GM12865 (cell line): ENCODE results near the gene EID2B.

Experiments
- DNase-seq: peaks from one replicate; pipeline ENCODE4 v3.0.0; 2010; ENCODE audit warnings: low read depth
- H3K4me3 ChIP-seq: 2 replicates; pipeline ENCODE4 v1.5.1; 2011; ENCODE audit warnings: mild to moderate bottlenecking, low read depth, low read length, control low read depth
- TF ChIP-seq, protein P1 (sequence below): IDR thresholded peaks from 2 replicates; pipeline ENCODE4 v1.5.1; 2011; ENCODE audit warnings: low read length, control low read depth, low read depth, inconsistent platforms; ENCODE audit not compliant: insufficient read depth; ENCODE audit errors: missing control alignments

The EID2B gene

DNA sequence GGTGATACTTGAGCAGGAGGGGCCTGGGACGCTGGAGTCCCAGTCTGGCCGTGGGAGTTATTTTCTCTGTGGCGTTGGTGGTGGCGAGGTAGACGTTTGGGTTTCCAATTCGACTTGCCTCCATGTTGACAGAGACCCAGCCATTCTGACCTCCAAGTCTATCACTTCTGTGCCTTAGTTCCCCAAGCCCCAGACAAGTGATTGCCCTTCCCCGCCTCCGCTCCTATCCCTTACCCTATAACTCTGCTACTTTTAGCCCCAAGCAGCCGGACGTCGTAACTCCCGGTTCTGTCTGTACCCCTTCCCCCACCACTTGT is 51.5 kb downstream of the EID2B start:
- TF ChIP-seq, protein P1, sequence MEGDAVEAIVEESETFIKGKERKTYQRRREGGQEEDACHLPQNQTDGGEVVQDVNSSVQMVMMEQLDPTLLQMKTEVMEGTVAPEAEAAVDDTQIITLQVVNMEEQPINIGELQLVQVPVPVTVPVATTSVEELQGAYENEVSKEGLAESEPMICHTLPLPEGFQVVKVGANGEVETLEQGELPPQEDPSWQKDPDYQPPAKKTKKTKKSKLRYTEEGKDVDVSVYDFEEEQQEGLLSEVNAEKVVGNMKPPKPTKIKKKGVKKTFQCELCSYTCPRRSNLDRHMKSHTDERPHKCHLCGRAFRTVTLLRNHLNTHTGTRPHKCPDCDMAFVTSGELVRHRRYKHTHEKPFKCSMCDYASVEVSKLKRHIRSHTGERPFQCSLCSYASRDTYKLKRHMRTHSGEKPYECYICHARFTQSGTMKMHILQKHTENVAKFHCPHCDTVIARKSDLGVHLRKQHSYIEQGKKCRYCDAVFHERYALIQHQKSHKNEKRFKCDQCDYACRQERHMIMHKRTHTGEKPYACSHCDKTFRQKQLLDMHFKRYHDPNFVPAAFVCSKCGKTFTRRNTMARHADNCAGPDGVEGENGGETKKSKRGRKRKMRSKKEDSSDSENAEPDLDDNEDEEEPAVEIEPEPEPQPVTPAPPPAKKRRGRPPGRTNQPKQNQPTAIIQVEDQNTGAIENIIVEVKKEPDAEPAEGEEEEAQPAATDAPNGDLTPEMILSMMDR, result no peak
- DNase-seq, result no peak
- peak overlapping the region; percentile 71 for H3K4me3 ChIP-seq
